Epithelial cell of proximal tubule (primary cell): ENCODE data around the gene ISL2. TPM values are rescaled to one million over a fixed set of nuclear protein-coding genes. Genes with fewer than 3 reads are reported as not detected.

Experiments used
- DNase-seq: peaks from one replicate; pipeline ENCODE4 v3.0.0-alpha.2; 2011; ENCODE audit warnings: low read depth
- H3K4me3 ChIP-seq: 2 replicates; pipeline ENCODE4 v1.5.1; 2011; ENCODE audit warnings: low read depth, mild to moderate bottlenecking, low read length
- CTCF ChIP-seq: conservative IDR thresholded peaks from 2 replicates; pipeline ENCODE4 v1.5.1; 2012; ENCODE audit warnings: low read depth, mild to moderate bottlenecking, low read length
- total RNA-seq: library from RNA; depleted of rRNA; stranded (reverse); fragments of >200 nt; gene quantifications from 2 replicates; pipeline ENCODE4 v1.2.3, GENCODE V29; 2015

The ISL2 gene
- total RNA-seq, 1 donor from 2014 or later: 0.69 TPM

- H3K4me3 ChIP-seq: no peak overlapping the region
- no peak for DNase-seq
- no peak for TF ChIP-seq CTCF
Measured at GRCh38 chr15:76360416-76360815, 23.8 kb downstream of the ISL2 start.

GRCh38 chr15:76363251-76363650, 26.7 kb downstream of the ISL2 start:
- no peak for DNase-seq
- H3K4me3 ChIP-seq: no peak overlapping the region
- TF ChIP-seq CTCF: no peak

- H3K4me3 ChIP-seq: no peak overlapping the region
- TF ChIP-seq CTCF: no peak
- no peak for DNase-seq
Measured at GRCh38 chr15:76366714-76367113, 30.1 kb downstream of the ISL2 start.

GRCh38 chr15:76368122-76368621, 31.6 kb downstream of the ISL2 start:
- DNase-seq: no peak
- TF ChIP-seq CTCF: no peak
- H3K4me3 ChIP-seq: no peak overlapping the region

- no peak for DNase-seq
- no peak for TF ChIP-seq CTCF
- H3K4me3 ChIP-seq: no peak overlapping the region
Measured at GRCh38 chr15:76376029-76376428, 39.5 kb downstream of the ISL2 start.

GRCh38 chr15:76376816-76377215, 40.2 kb downstream of the ISL2 start:
- H3K4me3 ChIP-seq: no peak overlapping the region
- DNase-seq: no peak

More at GRCh38 chr15:76376816-76377215, 40.2 kb downstream of the ISL2 start:
- no peak for TF ChIP-seq CTCF
